H1 (cell line): Measurements from ENCODE around the gene COA3. TPM values are rescaled to one million over a fixed set of nuclear protein-coding genes. Genes with fewer than 3 reads are reported as not detected.
A peak's percentile ranks its signal among the peaks of the same experiment; 100 is the strongest.

ENCODE experiments used
- CTCF ChIA-PET: fragments of 300-600 bp; sonication (Branson Sonifier 250); formaldehyde crosslinking; loops from one replicate; lab custom pipeline; 2021; ENCODE audit not compliant: partially characterized antibody; lab: Charles Lee
- POLR2A ChIA-PET: fragments of 300-600 bp; sonication (Branson Sonifier 250); formaldehyde crosslinking; loops from one replicate; lab custom pipeline; 2021; ENCODE audit warnings: inconsistent platforms; ENCODE audit not compliant: partially characterized antibody; lab: Charles Lee
- DNase-seq, 2 experiments: peaks; one replicate each; pipeline versions ENCODE4 v3.0.0 to v3.0.0-alpha.2; 2010 to 2022; ENCODE audit warnings: low spot score in 2 of 2, low read depth in 1 of 2, mixed read lengths in 1 of 2
- FAIRE-seq: peaks from 2 replicates; lab custom pipeline; 2011; peaks lifted over from hg19 to GRCh38; lab: Jason Lieb, UNC
- H2AFZ ChIP-seq: 2 replicates; pipeline ENCODE4 v1.8.1; 2012; ENCODE audit warnings: low read length, inconsistent platforms
- H2AK5ac ChIP-seq: 2 replicates; pipeline ENCODE4 v1.6.1; 2013; ENCODE audit warnings: low read depth, low read length
- H2BK120ac ChIP-seq: replicated peaks from 2 replicates; pipeline ENCODE3; 2013; ENCODE audit warnings: low read depth, low read length, inconsistent platforms
- H2BK12ac ChIP-seq: 2 replicates; pipeline ENCODE4 v1.6.1; 2013; ENCODE audit warnings: low read depth, low read length
- H2BK15ac ChIP-seq: 2 replicates; pipeline ENCODE4 v1.6.1; 2013; ENCODE audit warnings: low read length
- H2BK20ac ChIP-seq: 2 replicates; pipeline ENCODE4 v1.6.1; 2013; ENCODE audit warnings: low read length
- H2BK5ac ChIP-seq: 2 replicates; pipeline ENCODE4 v1.6.1; 2013; ENCODE audit warnings: low read depth, low read length
- H3K14ac ChIP-seq: 2 replicates; pipeline ENCODE4 v1.6.1; 2013; ENCODE audit warnings: inconsistent platforms; ENCODE audit not compliant: insufficient read length
- H3K18ac ChIP-seq: 2 replicates; pipeline ENCODE4 v1.6.1; 2013; ENCODE audit warnings: low read length; ENCODE audit errors: extremely low read depth
- H3K23ac ChIP-seq: 2 replicates; pipeline ENCODE4 v1.6.1; 2013; ENCODE audit warnings: inconsistent platforms; ENCODE audit not compliant: insufficient read length
- H3K23me2 ChIP-seq: 2 replicates; pipeline ENCODE4 v1.6.1; 2013; ENCODE audit warnings: low read depth, low read length
- H3K27ac ChIP-seq: 2 replicates; pipeline ENCODE4 v1.6.1; 2011; ENCODE audit warnings: low read depth, low read length, inconsistent platforms
- H3K27me3 ChIP-seq, 4 experiments: replicated peaks in 1 of 4; 1 replicate in 1 of 4; 2 replicates in 3 of 4; pipeline versions ENCODE4 v1.6.1 to v1.8.1; 2011 to 2013; ENCODE audit warnings: low read length in 3 of 4, mild to moderate bottlenecking in 3 of 4, inconsistent platforms in 2 of 4, mixed read lengths in 2 of 4, moderate library complexity in 1 of 4; ENCODE audit not compliant: control insufficient read depth in 3 of 4, insufficient read depth in 3 of 4; ENCODE audit errors: extremely low read depth in 1 of 4
- H3K36me3 ChIP-seq, 4 experiments: 2 replicates each; pipeline versions ENCODE4 v1.6.1 to v1.8.1; 2011 to 2013; ENCODE audit warnings: mild to moderate bottlenecking in 4 of 4, low read length in 3 of 4, moderate library complexity in 2 of 4, control low read depth in 1 of 4, inconsistent platforms in 1 of 4; ENCODE audit not compliant: insufficient read depth in 4 of 4, control insufficient read depth in 2 of 4
- H3K4ac ChIP-seq: replicated peaks from 2 replicates; pipeline ENCODE3; 2013; ENCODE audit warnings: low read length, low read depth, mixed read lengths, inconsistent platforms; ENCODE audit not compliant: insufficient read length
- H3K4me1 ChIP-seq, 4 experiments: replicated peaks in 1 of 4; 1 replicate in 1 of 4; 2 replicates in 3 of 4; pipeline versions ENCODE4 v1.6.1 to v1.8.1; 2011 to 2013; ENCODE audit warnings: low read length in 3 of 4, inconsistent platforms in 2 of 4, mixed read lengths in 1 of 4; ENCODE audit not compliant: insufficient read depth in 4 of 4, control insufficient read depth in 3 of 4
- H3K4me2 ChIP-seq, 2 experiments: 2 replicates each; pipeline versions ENCODE4 v1.6.1 to v1.8.1; 2011 to 2013; ENCODE audit warnings: low read depth in 2 of 2, low read length in 2 of 2, control low read depth in 1 of 2, inconsistent platforms in 1 of 2, mild to moderate bottlenecking in 1 of 2; ENCODE audit not compliant: insufficient read depth in 1 of 2
- H3K4me3 ChIP-seq, 4 experiments: fragments of 200-600, 300-600 bp in 1 of 4; sonication (generic), shearing (Covaris generic), sonication (Bioruptor Twin) in 1 of 4; 2 replicates each; pipeline versions ENCODE4 v1.5.1 to v1.8.1; 2011 to 2016; ENCODE audit warnings: low read length in 4 of 4, low read depth in 3 of 4, control low read depth in 2 of 4, inconsistent platforms in 2 of 4, mild to moderate bottlenecking in 2 of 4, mixed read lengths in 1 of 4, moderate library complexity in 1 of 4; ENCODE audit not compliant: insufficient read depth in 2 of 4; ENCODE audit errors: extremely low read depth in 1 of 4
- H3K56ac ChIP-seq: replicated peaks from 2 replicates; pipeline ENCODE3; 2013; ENCODE audit warnings: low read depth, mild to moderate bottlenecking, mixed read lengths, low read length, inconsistent platforms; ENCODE audit not compliant: insufficient read length
- H3K79me1 ChIP-seq: 2 replicates; pipeline ENCODE4 v1.6.1; 2013; ENCODE audit warnings: low read depth, low read length, control low read depth
- H3K79me2 ChIP-seq, 2 experiments: 2 replicates each; pipeline versions ENCODE4 v1.6.1 to v1.8.1; 2012 to 2013; ENCODE audit warnings: low read length in 2 of 2, mild to moderate bottlenecking in 2 of 2, inconsistent platforms in 1 of 2; ENCODE audit not compliant: insufficient read depth in 2 of 2, control insufficient read depth in 1 of 2
- H3K9ac ChIP-seq, 4 experiments: replicated peaks in 1 of 4; 1 replicate in 1 of 4; 2 replicates in 3 of 4; pipeline versions ENCODE4 v1.6.1 to v1.8.1; 2011 to 2013; ENCODE audit warnings: low read depth in 3 of 4, low read length in 3 of 4, control low read depth in 2 of 4, mild to moderate bottlenecking in 2 of 4, moderate library complexity in 2 of 4, inconsistent platforms in 1 of 4; ENCODE audit errors: extremely low read depth in 1 of 4
- H3K9me3 ChIP-seq, 2 experiments: 2 replicates each; pipeline versions ENCODE4 v1.6.1 to v1.8.1; 2012 to 2013; ENCODE audit warnings: mild to moderate bottlenecking in 2 of 2, moderate library complexity in 2 of 2, control low read depth in 1 of 2, inconsistent platforms in 1 of 2, low read depth in 1 of 2, low read length in 1 of 2, mixed read lengths in 1 of 2; ENCODE audit not compliant: insufficient read depth in 2 of 2
- H4K20me1 ChIP-seq, 2 experiments: replicated peaks in 1 of 2; 2 replicates each; pipeline versions ENCODE3 to v1.8.1; 2011 to 2013; ENCODE audit warnings: inconsistent platforms in 2 of 2, low read length in 2 of 2, mild to moderate bottlenecking in 1 of 2; ENCODE audit not compliant: insufficient read depth in 2 of 2, control insufficient read depth in 1 of 2
- H4K5ac ChIP-seq: 2 replicates; pipeline ENCODE4 v1.6.1; 2013; ENCODE audit warnings: low read length, low read depth, mixed read lengths, inconsistent platforms; ENCODE audit not compliant: insufficient read length
- H4K8ac ChIP-seq: 2 replicates; pipeline ENCODE4 v1.8.0; 2013; ENCODE audit warnings: mild to moderate bottlenecking, moderate library complexity, low read length, inconsistent platforms; ENCODE audit not compliant: insufficient read depth; ENCODE audit errors: extremely low read depth
- H4K91ac ChIP-seq: replicated peaks from 2 replicates; pipeline ENCODE3; 2013; ENCODE audit warnings: low read length, mixed read lengths, inconsistent platforms; ENCODE audit not compliant: insufficient read length
- BCL11A ChIP-seq, 2 experiments: IDR thresholded peaks; one replicate each; pipeline ENCODE4 v1.6.1; 2011; ENCODE audit warnings: low read depth in 2 of 2, low read length in 2 of 2, mild to moderate bottlenecking in 2 of 2
- CREB1 ChIP-seq: IDR thresholded peaks from 2 replicates; pipeline ENCODE4 v1.6.1; 2012; ENCODE audit warnings: inconsistent platforms
- EP300 ChIP-seq, 2 experiments: IDR thresholded peaks; 1 replicate in 1 of 2; 2 replicates in 1 of 2; pipeline ENCODE4 v1.6.1; 2011 to 2012; ENCODE audit warnings: low read depth in 2 of 2, low read length in 2 of 2, mild to moderate bottlenecking in 2 of 2, borderline replicate concordance in 1 of 2, inconsistent platforms in 1 of 2, moderate library complexity in 1 of 2
- EZH2 ChIP-seq: fragments of 200-600 bp; sonication (generic); IDR thresholded peaks from 2 replicates; pipeline ENCODE4 v1.7.1; 2012; ENCODE audit warnings: low read depth, mild to moderate bottlenecking, moderate library complexity, low read length, inconsistent platforms; ENCODE audit not compliant: severe bottlenecking
- KDM4A ChIP-seq: IDR thresholded peaks from one replicate; pipeline ENCODE4 v1.7.1; 2012; ENCODE audit warnings: low read depth, mild to moderate bottlenecking, moderate library complexity, low read length, inconsistent platforms; ENCODE audit not compliant: severe bottlenecking
- RAD21 ChIP-seq, 2 experiments: IDR thresholded peaks in 1 of 2; conservative IDR thresholded peaks in 1 of 2; 2 replicates each; pipeline ENCODE4 v1.6.1; 2011; ENCODE audit warnings: low read depth in 2 of 2, low read length in 2 of 2, improper control_type of control experiment in 1 of 2, inconsistent platforms in 1 of 2, mild to moderate bottlenecking in 1 of 2, moderate library complexity in 1 of 2
- SAP30 ChIP-seq: fragments of 300-600 bp; sonication (generic); IDR thresholded peaks from 2 replicates; pipeline ENCODE4 v1.7.1; 2012; ENCODE audit warnings: low read length, moderate library complexity, mild to moderate bottlenecking, inconsistent platforms; ENCODE audit not compliant: insufficient read depth, insufficient replicate concordance
- SUZ12 ChIP-seq: fragments of 200-600 bp; sonication (generic); IDR thresholded peaks from 2 replicates; pipeline ENCODE4 v1.6.1; 2012; ENCODE audit warnings: mild to moderate bottlenecking, inconsistent platforms, low read length, moderate library complexity, mixed read lengths
- TAF7 ChIP-seq: optimal IDR thresholded peaks from 2 replicates; pipeline ENCODE3; 2011; ENCODE audit warnings: low read depth, mild to moderate bottlenecking, inconsistent platforms, low read length, moderate library complexity, borderline replicate concordance
- YY1 ChIP-seq: IDR thresholded peaks from 2 replicates; pipeline ENCODE4 v1.6.1; 2011; ENCODE audit warnings: low read depth, mild to moderate bottlenecking, low read length
- WGBS, 2 experiments: shearing (Covaris generic) in 1 of 2; methylation state at CpG; one replicate each; pipeline versions ENCODE4 v1.1.6 to v1.1.7; 2013 to 2015; ENCODE audit warnings: low lambda C conversion rate in 2 of 2, mixed read lengths in 2 of 2, inconsistent platforms in 1 of 2, low coverage in 1 of 2, missing lambda C conversion rate in 1 of 2; ENCODE audit not compliant: insufficient replicate concordance in 2 of 2, insufficient coverage in 1 of 2, insufficient read length in 1 of 2; ENCODE audit errors: extremely low coverage in 1 of 2, missing lambda C conversion rate in 1 of 2; 5-methylcytosine and 5-hydroxymethylcytosine counted together
- polyA plus RNA-seq, 7 experiments: library from polyadenylated mRNA; depleted of rRNA in 3 of 7; stranded (reverse) in 5 of 7; unstranded in 2 of 7; fragments of >200 nt in 5 of 7; fragments of 200-250 nt in 2 of 7; gene quantifications; 1 replicate in 5 of 7; 2 replicates in 1 of 7; 4 replicates in 1 of 7; pipeline versions ENCODE4 v1.2.1 to v1.2.3, GENCODE V29; 2011 to 2013; ENCODE audit warnings: missing spikeins in 2 of 7, mixed read lengths in 2 of 7
- total RNA-seq: library from RNA; stranded (reverse); fragmentation: NEBNext Ultra II Directional; extraction: Animal tissue kit (Norgen Biotek cat#: 25700); gene quantifications from 2 replicates; pipeline ENCODE4 v1.2.1, GENCODE V29; 2021

COA3 gene
- total and polyA plus RNA-seq, 2 of the 8 experiments (the other 6 are each of a cell fraction or from before 2014, with no cell fraction given): 68.4 to 143 TPM

GRCh38 chr17:42780851-42781638, 17.5 kb downstream of the COA3 start:
- peak overlapping the region; percentile 80 for H4K8ac ChIP-seq
- FAIRE-seq (no peak), DNase-seq (no peak)
- H2BK5ac ChIP-seq: 0 out of 2 replicates have a peak overlapping the region, but pooled peaks have one; percentile 30
- H3K27me3 ChIP-seq: peaks cover 6 to 23% (median 19%) of the 10 kb centered on the region in 4 experiments
- H2BK120ac ChIP-seq: no peak overlapping the region
- no peak overlapping the region; the same call in 1 of the 2 replicates for H2BK12ac ChIP-seq
- H3K4ac ChIP-seq: no peak overlapping the region
- H4K20me1 ChIP-seq: no peaks in the 10 kb centered on the region
- WGBS, 2 experiments: 28% methylated on average over 27 of the region's 39 CpGs; no CpG with 5 or more reads in 1 of the 2 experiments
- no peaks in the 10 kb centered on the region for H3K9me3 ChIP-seq
- peaks cover 11% of the 10 kb centered on the region for H3K23me2 ChIP-seq
- H3K9ac ChIP-seq: peak overlapping the region in 2 of 4 experiments; percentile 34 to 43; a peak in 5 of 7 replicates
- no peak overlapping the region for H4K5ac ChIP-seq
- no peak overlapping the region for H3K14ac ChIP-seq
- no peaks in the 10 kb centered on the region for H3K79me2 ChIP-seq
- H2AFZ ChIP-seq: no peak overlapping the region
- H3K36me3 ChIP-seq: peaks cover 6 to 14% (median 10%) of the 10 kb centered on the region in 4 experiments; a peak in 6 of 8 replicates
- peak overlapping the region; percentile 92 to 99 for H3K4me2 ChIP-seq
- H3K4me1 ChIP-seq: peaks cover 0 to 14% (median 8%) of the 10 kb centered on the region in 4 experiments; a peak in 6 of 7 replicates
- no peak overlapping the region; the same call in 1 of the 2 replicates for H2BK15ac ChIP-seq
- no peak overlapping the region for H2AK5ac ChIP-seq
- H4K91ac ChIP-seq: no peak overlapping the region
- no peak overlapping the region for H2BK20ac ChIP-seq
- H3K56ac ChIP-seq: no peak overlapping the region
- H3K23ac ChIP-seq: no peak overlapping the region
- H3K4me3 ChIP-seq: peak overlapping the region; percentile 38 to 76 (median 54)
- ChIA-PET CTCF (interaction anchor here (0.6 to 2.1 kb wide), 5 partner anchors 17 to 217 kb away, joined by 3 to 5 read pairs (median 3); partner anchors contain the start of genes CNTD1, COA3 and RPL27), POLR2A (interaction anchor here (0.6 to 3.8 kb wide), 12 partner anchors 8 to 203 kb away, joined by 3 to 17 read pairs (median 5); partner anchors contain the start of genes CNTD1, COA3, PSMC3IP and RAMP2)
- H3K27ac ChIP-seq: no peak overlapping the region
- no peak overlapping the region; the same call in 1 of the 2 replicates for H3K18ac ChIP-seq
- H3K79me1 ChIP-seq: no peaks in the 10 kb centered on the region
- TF ChIP-seq KDM4A: peak; percentile 68
- TF ChIP-seq BCL11A (IDR thresholded peaks at IDR 0.05; ENCODE audit: low read depth in 2 of 2, low read length in 2 of 2): no peak
- TF ChIP-seq SUZ12: peak; percentile 23; the same call in 1 of the 2 replicates
- no peak for TF ChIP-seq YY1
- TF ChIP-seq SAP30: no peak
- TF ChIP-seq RAD21 (IDR thresholded peaks at IDR 0.05 in 1 of 2, conservative IDR thresholded peaks at IDR 0.05 in 1 of 2; ENCODE audit: low read depth in 2 of 2, low read length in 2 of 2): no peak
- no peak for TF ChIP-seq CREB1
- no peak for TF ChIP-seq EP300 (IDR thresholded peaks at IDR 0.05; ENCODE audit: borderline replicate concordance in 1 of 2, low read depth in 2 of 2, low read length in 2 of 2)
- TF ChIP-seq TAF7: peak; percentile 35
- TF ChIP-seq EZH2: peak; percentile 54
